ENCODE measurements around the gene ACTMAP. TPM values are rescaled to one million over a fixed set of nuclear protein-coding genes. Genes with fewer than 3 reads are reported as not detected.
"Not testable (repeated sequence)": the region's sequence is repeated elsewhere in the genome, so short reads cannot be mapped to it uniquely, and the experiment has no call there.

ACTMAP gene
- 0.21 and 0.39 TPM in 2 replicates for total RNA-seq (2014; rRNA removed; shearing (Covaris generic))

- peak; percentile 99 for DNase-seq (ENCODE audit: low spot score)
Observed at GRCh38 chr19:40750058-40750873, at the start of gene ACTMAP. Gene ACTMAP (minus strand): TSS chr19:40750477. CDS start chr19:40749803, 674 bp downstream.

GRCh38 chr19:40799558-40800338 is 49.5 kb upstream of the ACTMAP start:
- DNase-seq (ENCODE audit: low spot score), result no peak

- peak; percentile 98 for DNase-seq (ENCODE audit: low spot score)
Observed at GRCh38 chr19:40798683-40799557, 48.6 kb upstream of the ACTMAP start, which contains the start of gene EGLN2. Gene EGLN2 (plus strand): TSS chr19:40799191. CDS start chr19:40800573, 1,382 bp downstream.

GRCh38 chr19:40797963-40798682 is 47.8 kb upstream of the ACTMAP start:
- peak; percentile 68 for DNase-seq (ENCODE audit: low spot score)

- no peak for DNase-seq (ENCODE audit: low spot score)
Observed at GRCh38 chr19:40797166-40797962, 47.1 kb upstream of the ACTMAP start.

- no peak for DNase-seq (ENCODE audit: low spot score)
Observed at GRCh38 chr19:40791996-40792395, 41.7 kb upstream of the ACTMAP start.

GRCh38 chr19:40791349-40791748 is 41.1 kb upstream of the ACTMAP start:
- no peak for DNase-seq (ENCODE audit: low spot score)

- no peak for DNase-seq (ENCODE audit: low spot score)
Observed at GRCh38 chr19:40786060-40787037, 36.1 kb upstream of the ACTMAP start.

GRCh38 chr19:40785526-40785925 is 35.2 kb upstream of the ACTMAP start:
- DNase-seq (ENCODE audit: low spot score), result no peak

GRCh38 chr19:40784146-40784545 is 33.9 kb upstream of the ACTMAP start:
- DNase-seq (ENCODE audit: low spot score), result not testable (repeated sequence)

GRCh38 chr19:40783711-40784110 is 33.4 kb upstream of the ACTMAP start:
- no peak for DNase-seq (ENCODE audit: low spot score)

- DNase-seq (ENCODE audit: low spot score), result no peak
Observed at GRCh38 chr19:40781140-40781539, 30.9 kb upstream of the ACTMAP start.

GRCh38 chr19:40780582-40780981 is 30.3 kb upstream of the ACTMAP start:
- no peak for DNase-seq (ENCODE audit: low spot score)

GRCh38 chr19:40778706-40779284 is 28.5 kb upstream of the ACTMAP start:
- DNase-seq (ENCODE audit: low spot score), result no peak

GRCh38 chr19:40777937-40778705 is 27.8 kb upstream of the ACTMAP start, which contains the start of gene RAB4B:
Gene RAB4B (plus strand): TSS chr19:40778247. CDS start chr19:40778376, 129 bp downstream.
- peak; percentile 99 for DNase-seq (ENCODE audit: low spot score)

- no peak for DNase-seq (ENCODE audit: low spot score)
Observed at GRCh38 chr19:40777645-40777936, 27.3 kb upstream of the ACTMAP start.

- peak; percentile 93 for DNase-seq (ENCODE audit: low spot score)
Observed at GRCh38 chr19:40776932-40777644, 26.8 kb upstream of the ACTMAP start.

Data from H4 (cell line).